SK-N-SH treated with all-trans-retinoic acid at 6 μM for 48 hours (cell line): ENCODE results near the gene TTC38.

Experiments used
- ATAC-seq: fragments of 200-7000 bp; cut with Tn5 transposase; 3 replicates; pipeline ENCODE4 v1.9.1; 2020; ENCODE audit warnings: mild to moderate bottlenecking, moderate library complexity
- ARNTL ChIP-seq: fragments of 450-650 bp; formaldehyde crosslinking; IDR thresholded peaks from 2 replicates; pipeline ENCODE4 v1.5.0; 2020; ENCODE audit warnings: low read depth, mild to moderate bottlenecking, moderate library complexity, borderline replicate concordance
- BACH2 ChIP-seq: fragments of 250-450 bp; sonication (Bioruptor Pico); IDR thresholded peaks from 2 replicates; pipeline ENCODE4 v1.9.0; 2021; ENCODE audit warnings: mild to moderate bottlenecking, borderline replicate concordance
- CSDC2 ChIP-seq: fragments of 250-450 bp; sonication (Bioruptor Pico); IDR thresholded peaks from 2 replicates; pipeline ENCODE4 v1.5.0; 2020; ENCODE audit warnings: mild to moderate bottlenecking, moderate library complexity
- ESRRG ChIP-seq: fragments of 250-450 bp; sonication (Bioruptor Pico); IDR thresholded peaks from 2 replicates; pipeline ENCODE4 v1.6.1; 2021; ENCODE audit warnings: mild to moderate bottlenecking
- GLIS3 ChIP-seq: fragments of 250-450 bp; sonication (Bioruptor Pico); IDR thresholded peaks from 2 replicates; pipeline ENCODE4 v1.5.0; 2020; ENCODE audit warnings: mild to moderate bottlenecking, moderate library complexity
- ISL1 ChIP-seq: fragments of 250-450 bp; sonication (Bioruptor Pico); IDR thresholded peaks from 2 replicates; pipeline ENCODE4 v2.1.2; 2022; ENCODE audit warnings: mild to moderate bottlenecking, moderate library complexity
- OSR1 ChIP-seq: fragments of 250-450 bp; sonication (Bioruptor Pico); IDR thresholded peaks from 2 replicates; pipeline ENCODE4 v1.8.0; 2022; ENCODE audit warnings: moderate library complexity, mild to moderate bottlenecking, inconsistent platforms
- PPARA ChIP-seq: fragments of 250-450 bp; sonication (Bioruptor Pico); IDR thresholded peaks from 2 replicates; pipeline ENCODE4 v1.5.0; 2020; ENCODE audit warnings: mild to moderate bottlenecking, borderline replicate concordance
- RARB ChIP-seq: fragments of 250-450 bp; sonication (Bioruptor Pico); IDR thresholded peaks from 2 replicates; pipeline ENCODE4 v1.8.0; 2021; ENCODE audit warnings: mild to moderate bottlenecking, moderate library complexity
- SNAI2 ChIP-seq: fragments of 250-450 bp; sonication (Bioruptor Pico); IDR thresholded peaks from 2 replicates; pipeline ENCODE4 v1.5.0; 2020; ENCODE audit warnings: mild to moderate bottlenecking, moderate library complexity
- TCF4 ChIP-seq: fragments of 250-450 bp; sonication (Bioruptor Pico); IDR thresholded peaks from 2 replicates; pipeline ENCODE4 v1.8.0; 2021; ENCODE audit warnings: mild to moderate bottlenecking, moderate library complexity, borderline replicate concordance
- TOX ChIP-seq: fragments of 250-450 bp; sonication (Bioruptor Pico); IDR thresholded peaks from 2 replicates; pipeline ENCODE4 v1.8.0; 2021; ENCODE audit warnings: mild to moderate bottlenecking, moderate library complexity, borderline replicate concordance
- TSHZ2 ChIP-seq: fragments of 250-450 bp; sonication (Bioruptor Pico); IDR thresholded peaks from 2 replicates; pipeline ENCODE4 v1.5.0; 2020; ENCODE audit warnings: mild to moderate bottlenecking, moderate library complexity
- ZC3H10 ChIP-seq: fragments of 250-450 bp; sonication (Bioruptor Pico); IDR thresholded peaks from 2 replicates; pipeline ENCODE4 v1.5.1; 2021; ENCODE audit warnings: mild to moderate bottlenecking, moderate library complexity
- ZFP3 ChIP-seq: fragments of 250-450 bp; sonication (Bioruptor Pico); IDR thresholded peaks from 2 replicates; pipeline ENCODE4 v1.5.0; 2020; ENCODE audit warnings: mild to moderate bottlenecking, moderate library complexity
- ZFP30 ChIP-seq: fragments of 450-650 bp; formaldehyde crosslinking; IDR thresholded peaks from 2 replicates; pipeline ENCODE4 v1.5.0; 2022; ENCODE audit warnings: mild to moderate bottlenecking, moderate library complexity
- ZNF565 ChIP-seq: fragments of 450-650 bp; formaldehyde crosslinking; conservative IDR thresholded peaks from 2 replicates; pipeline ENCODE4 v1.5.0; 2020; ENCODE audit warnings: low read depth, mild to moderate bottlenecking, moderate library complexity
- ZNF70 ChIP-seq: fragments of 450-650 bp; formaldehyde crosslinking; IDR thresholded peaks from 2 replicates; pipeline ENCODE4 v1.5.0; 2020; ENCODE audit warnings: mild to moderate bottlenecking, moderate library complexity
- ZNF8 ChIP-seq: fragments of 450-650 bp; formaldehyde crosslinking; IDR thresholded peaks from 2 replicates; pipeline ENCODE4 v1.5.0; 2020; ENCODE audit warnings: mild to moderate bottlenecking, moderate library complexity
- TF ChIP-seq, protein P1 (sequence below): fragments of 250-450 bp; sonication (Bioruptor Pico); IDR thresholded peaks from 2 replicates; pipeline ENCODE4 v1.8.0; 2021; ENCODE audit warnings: low read depth, mild to moderate bottlenecking, moderate library complexity, borderline replicate concordance
- TF ChIP-seq, protein P2 (sequence below): fragments of 250-450 bp; sonication (Bioruptor Pico); IDR thresholded peaks from 2 replicates; pipeline ENCODE4 v1.8.0; 2020; ENCODE audit warnings: mild to moderate bottlenecking, moderate library complexity, borderline replicate concordance
- TF ChIP-seq, protein P3 (sequence below): fragments of 250-450 bp; sonication (Bioruptor Pico); IDR thresholded peaks from 2 replicates; pipeline ENCODE4 v1.5.1; 2021; ENCODE audit warnings: mild to moderate bottlenecking, moderate library complexity
- TF ChIP-seq, protein P4 (sequence below): fragments of 250-450 bp; sonication (Bioruptor Pico); IDR thresholded peaks from 2 replicates; pipeline ENCODE4 v1.5.1; 2020; ENCODE audit warnings: low read depth, mild to moderate bottlenecking, moderate library complexity

The TTC38 gene

GRCh38 chr22:46292173-46292572 is 24.4 kb downstream of the TTC38 start:
- ATAC-seq = no peak
- TF ChIP-seq ZNF70 (CRISPR knock-in tag) (no peak), BACH2 (CRISPR knock-in tag) (no peak), OSR1 (CRISPR knock-in tag) (no peak), ZFP3 (CRISPR knock-in tag) (no peak), TOX (CRISPR knock-in tag) (no peak), TSHZ2 (no peak), PPARA (CRISPR knock-in tag) (no peak), GLIS3 (CRISPR knock-in tag) (no peak), TCF4 (CRISPR knock-in tag) (no peak)
- TF ChIP-seq, protein P1, sequence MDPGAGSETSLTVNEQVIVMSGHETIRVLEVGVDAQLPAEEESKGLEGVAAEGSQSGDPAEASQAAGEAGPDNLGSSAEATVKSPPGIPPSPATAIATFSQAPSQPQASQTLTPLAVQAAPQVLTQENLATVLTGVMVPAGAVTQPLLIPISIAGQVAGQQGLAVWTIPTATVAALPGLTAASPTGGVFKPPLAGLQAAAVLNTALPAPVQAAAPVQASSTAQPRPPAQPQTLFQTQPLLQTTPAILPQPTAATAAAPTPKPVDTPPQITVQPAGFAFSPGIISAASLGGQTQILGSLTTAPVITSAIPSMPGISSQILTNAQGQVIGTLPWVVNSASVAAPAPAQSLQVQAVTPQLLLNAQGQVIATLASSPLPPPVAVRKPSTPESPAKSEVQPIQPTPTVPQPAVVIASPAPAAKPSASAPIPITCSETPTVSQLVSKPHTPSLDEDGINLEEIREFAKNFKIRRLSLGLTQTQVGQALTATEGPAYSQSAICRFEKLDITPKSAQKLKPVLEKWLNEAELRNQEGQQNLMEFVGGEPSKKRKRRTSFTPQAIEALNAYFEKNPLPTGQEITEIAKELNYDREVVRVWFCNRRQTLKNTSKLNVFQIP = no peak
- TF ChIP-seq, protein P2, sequence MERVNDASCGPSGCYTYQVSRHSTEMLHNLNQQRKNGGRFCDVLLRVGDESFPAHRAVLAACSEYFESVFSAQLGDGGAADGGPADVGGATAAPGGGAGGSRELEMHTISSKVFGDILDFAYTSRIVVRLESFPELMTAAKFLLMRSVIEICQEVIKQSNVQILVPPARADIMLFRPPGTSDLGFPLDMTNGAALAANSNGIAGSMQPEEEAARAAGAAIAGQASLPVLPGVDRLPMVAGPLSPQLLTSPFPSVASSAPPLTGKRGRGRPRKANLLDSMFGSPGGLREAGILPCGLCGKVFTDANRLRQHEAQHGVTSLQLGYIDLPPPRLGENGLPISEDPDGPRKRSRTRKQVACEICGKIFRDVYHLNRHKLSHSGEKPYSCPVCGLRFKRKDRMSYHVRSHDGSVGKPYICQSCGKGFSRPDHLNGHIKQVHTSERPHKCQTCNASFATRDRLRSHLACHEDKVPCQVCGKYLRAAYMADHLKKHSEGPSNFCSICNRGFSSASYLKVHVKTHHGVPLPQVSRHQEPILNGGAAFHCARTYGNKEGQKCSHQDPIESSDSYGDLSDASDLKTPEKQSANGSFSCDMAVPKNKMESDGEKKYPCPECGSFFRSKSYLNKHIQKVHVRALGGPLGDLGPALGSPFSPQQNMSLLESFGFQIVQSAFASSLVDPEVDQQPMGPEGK (CRISPR knock-in tag) = no peak
- TF ChIP-seq, protein P3, sequence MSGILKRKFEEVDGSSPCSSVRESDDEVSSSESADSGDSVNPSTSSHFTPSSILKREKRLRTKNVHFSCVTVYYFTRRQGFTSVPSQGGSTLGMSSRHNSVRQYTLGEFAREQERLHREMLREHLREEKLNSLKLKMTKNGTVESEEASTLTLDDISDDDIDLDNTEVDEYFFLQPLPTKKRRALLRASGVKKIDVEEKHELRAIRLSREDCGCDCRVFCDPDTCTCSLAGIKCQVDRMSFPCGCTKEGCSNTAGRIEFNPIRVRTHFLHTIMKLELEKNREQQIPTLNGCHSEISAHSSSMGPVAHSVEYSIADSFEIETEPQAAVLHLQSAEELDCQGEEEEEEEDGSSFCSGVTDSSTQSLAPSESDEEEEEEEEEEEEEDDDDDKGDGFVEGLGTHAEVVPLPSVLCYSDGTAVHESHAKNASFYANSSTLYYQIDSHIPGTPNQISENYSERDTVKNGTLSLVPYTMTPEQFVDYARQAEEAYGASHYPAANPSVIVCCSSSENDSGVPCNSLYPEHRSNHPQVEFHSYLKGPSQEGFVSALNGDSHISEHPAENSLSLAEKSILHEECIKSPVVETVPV (CRISPR knock-in tag) = no peak

GRCh38 chr22:46292732-46293131 is 24.9 kb downstream of the TTC38 start:
- ATAC-seq = no peak
- TF ChIP-seq ARNTL (CRISPR knock-in tag) = no peak
- TF ChIP-seq TCF4 (CRISPR knock-in tag) = no peak
- TF ChIP-seq RARB = no peak
- no peak for TF ChIP-seq ISL1
- TF ChIP-seq GLIS3 (CRISPR knock-in tag) = no peak

GRCh38 chr22:46293577-46294260 is 25.9 kb downstream of the TTC38 start:
- TF ChIP-seq SNAI2 (CRISPR knock-in tag) (no peak), TCF4 (CRISPR knock-in tag) (no peak), ARNTL (CRISPR knock-in tag) (no peak), ZNF8 (CRISPR knock-in tag) (no peak), ZNF565 (CRISPR knock-in tag) (no peak)
- TF ChIP-seq, protein P4, sequence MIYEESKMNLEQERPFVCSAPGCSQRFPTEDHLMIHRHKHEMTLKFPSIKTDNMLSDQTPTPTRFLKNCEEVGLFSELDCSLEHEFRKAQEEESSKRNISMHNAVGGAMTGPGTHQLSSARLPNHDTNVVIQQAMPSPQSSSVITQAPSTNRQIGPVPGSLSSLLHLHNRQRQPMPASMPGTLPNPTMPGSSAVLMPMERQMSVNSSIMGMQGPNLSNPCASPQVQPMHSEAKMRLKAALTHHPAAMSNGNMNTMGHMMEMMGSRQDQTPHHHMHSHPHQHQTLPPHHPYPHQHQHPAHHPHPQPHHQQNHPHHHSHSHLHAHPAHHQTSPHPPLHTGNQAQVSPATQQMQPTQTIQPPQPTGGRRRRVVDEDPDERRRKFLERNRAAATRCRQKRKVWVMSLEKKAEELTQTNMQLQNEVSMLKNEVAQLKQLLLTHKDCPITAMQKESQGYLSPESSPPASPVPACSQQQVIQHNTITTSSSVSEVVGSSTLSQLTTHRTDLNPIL = no peak
- ATAC-seq = no peak

GRCh38 chr22:46294784-46295183 is 27.0 kb downstream of the TTC38 start:
- TF ChIP-seq ZFP30 (CRISPR knock-in tag) = no peak
- TF ChIP-seq ZNF70 (CRISPR knock-in tag) = no peak
- no peak for TF ChIP-seq ESRRG (CRISPR knock-in tag)
- TF ChIP-seq SNAI2 (CRISPR knock-in tag) = no peak
- TF ChIP-seq BACH2 (CRISPR knock-in tag) = no peak
- TF ChIP-seq CSDC2 = no peak
- TF ChIP-seq ZC3H10 = no peak
- TF ChIP-seq OSR1 (CRISPR knock-in tag) = no peak
- no peak for TF ChIP-seq PPARA (CRISPR knock-in tag)
- no peak for TF ChIP-seq ZFP3 (CRISPR knock-in tag)
- TF ChIP-seq, protein P4 = no peak
- no peak for TF ChIP-seq TOX (CRISPR knock-in tag)
- TF ChIP-seq GLIS3 (CRISPR knock-in tag) = no peak
- no peak for TF ChIP-seq TCF4 (CRISPR knock-in tag)
- no peak for TF ChIP-seq ZNF8 (CRISPR knock-in tag)
- TF ChIP-seq ZNF565 (CRISPR knock-in tag) = no peak
- no peak for ATAC-seq
